Measurements from ENCODE around the gene LYG1. TPM values are rescaled to one million over a fixed set of nuclear protein-coding genes. Genes with fewer than 3 reads are reported as not detected.

LYG1 gene
- total and polyA plus RNA-seq, 2 of the 4 experiments (the other 2 are of a cell fraction): 1.2 TPM; not detected in 1

- Histone ChIP-seq H3K9ac (ENCODE audit: low read depth, low read length) (peak overlapping the region; percentile 76), H3K9me1 (ENCODE audit: insufficient read depth, low read length) (peaks cover 3% of the 10 kb centered on the region; the same call in 1 of the 2 replicates), H3K9me3 (ENCODE audit: control insufficient read depth, insufficient read depth, low read length) (no peaks in the 10 kb centered on the region), H2BK5ac (ENCODE audit: low read depth, low read length, poor library complexity, severe bottlenecking) (peak overlapping the region; percentile 60), H2BK20ac (ENCODE audit: low read depth, low read length) (no peak overlapping the region), H3K4me3 (ENCODE audit: insufficient read depth, low read depth, low read length) (peak overlapping the region; percentile 69), H4K8ac (ENCODE audit: low read depth in 2 of 2, low read length in 2 of 2) (peak overlapping the region; percentile 12 to 88; a peak in 3 of 4 replicates), H2AK9ac (replicated peaks; ENCODE audit: low read depth, low read length, poor library complexity) (peak overlapping the region; percentile 50), H3K14ac (replicated peaks; ENCODE audit: low read depth, low read length) (peak overlapping the region; percentile 68), H2AFZ (replicated peaks; ENCODE audit: low read length, poor library complexity) (peak overlapping the region; percentile 98), H3K36me3 (ENCODE audit: control insufficient read depth, insufficient read depth, low read length) (no peaks in the 10 kb centered on the region), H2BK15ac (ENCODE audit: low read depth, low read length) (no peak overlapping the region), H2BK120ac (ENCODE audit: low read depth, low read length) (no peak overlapping the region), H4K91ac (ENCODE audit: insufficient read depth, low read depth, low read length) (no peak overlapping the region), H2AK5ac (ENCODE audit: low read depth, low read length) (no peak overlapping the region; the same call in 1 of the 2 replicates), H4K5ac (ENCODE audit: low read depth, low read length) (peak overlapping the region; percentile 16; the same call in 1 of the 2 replicates), H3K79me1 (ENCODE audit: low read depth in 1 of 2, low read length in 2 of 2) (peaks cover 0 to 37% of the 10 kb centered on the region in 2 experiments; a peak in 3 of 4 replicates), H3K18ac (ENCODE audit: low read depth, low read length) (no peak overlapping the region), H3K4ac (ENCODE audit: low read depth, low read length) (peak overlapping the region; percentile 67), H3K27ac (ENCODE audit: insufficient read depth, low read length) (peak overlapping the region; percentile 66), H3K56ac (ENCODE audit: extremely low read depth, insufficient read depth, low read length) (peak overlapping the region; percentile 50; the same call in 1 of the 2 replicates), H3K27me3 (ENCODE audit: control insufficient read depth, insufficient read depth, low read length) (no peaks in the 10 kb centered on the region), H3K4me2 (ENCODE audit: low read depth, low read length) (peak overlapping the region; percentile 93), H3K4me1 (ENCODE audit: control insufficient read depth, insufficient read depth, low read length) (no peaks in the 10 kb centered on the region), H4K20me1 (ENCODE audit: insufficient read depth, low read length) (peaks cover 31% of the 10 kb centered on the region), H3K23ac (ENCODE audit: low read depth, low read length) (peak overlapping the region; percentile 90)
- TF ChIP-seq ELK1 (IDR thresholded peaks at IDR 0.05; ENCODE audit: borderline replicate concordance, low read depth, low read length) (no peak), CHD1 (IDR thresholded peaks at IDR 0.05; ENCODE audit: low read depth, low read length) (no peak), MXI1 (IDR thresholded peaks at IDR 0.05; ENCODE audit: borderline replicate concordance, low read depth, low read length) (no peak), SMC3 (IDR thresholded peaks at IDR 0.05; ENCODE audit: low read depth, low read length) (no peak), RAD21 (IDR thresholded peaks at IDR 0.05; ENCODE audit: low read length) (no peak), USF2 (IDR thresholded peaks at IDR 0.05; ENCODE audit: low read depth, low read length) (no peak), MAFK (IDR thresholded peaks at IDR 0.05; ENCODE audit: low read depth, low read length) (no peak), MAZ (IDR thresholded peaks at IDR 0.05; ENCODE audit: borderline replicate concordance, low read depth, low read length) (no peak), FOS (IDR thresholded peaks at IDR 0.05; ENCODE audit: low read depth, low read length) (no peak), CTCF (conservative IDR thresholded peaks at IDR 0.05; ENCODE audit: low read depth, low read length) (no peak), RCOR1 (IDR thresholded peaks at IDR 0.05; ENCODE audit: insufficient replicate concordance, low read length) (no peak)
- in situ Hi-C loops (cut with MboI; ENCODE audit: low sequenced_read_pairs) (loop anchor here (10.0 kb wide), 1 partner anchor 153 kb away; the partner anchor contains the start of genes MITD1 and MRPL30), dilution Hi-C loops (cut with HindIII; ENCODE audit: low sequenced_read_pairs, unreplicated experiment) (no loop called here), intact Hi-C loops (cut with micrococcal nuclease) (no loop called here)
- BruUV-seq (replicated peaks): no TSS peak
- ChIA-PET CTCF (no interaction called here), POLR2A (ENCODE audit: unreplicated experiment) (no interaction called here)
- WGBS, 2 experiments (ENCODE audit: extremely low coverage in 2 of 2, insufficient read length in 1 of 2): no CpG with 5 or more reads among the region's 17 CpGs
- DNase-seq (peak; percentile 12), ATAC-seq (ENCODE audit: low read depth) (no peak)
Measured at GRCh38 chr2:99338029-99338585, 37.1 kb upstream of the LYG1 start.

All from IMR-90 (cell line).